Subcutaneous adipose tissue (tissue), 4 donors: ENCODE results near the gene CNTN1. TPM values are rescaled to one million over a fixed set of nuclear protein-coding genes. Genes with fewer than 3 reads are reported as not detected.

Source experiments
- total RNA-seq, 4 donors: library from RNA; depleted of rRNA; stranded (reverse); fragments of >200 nt; gene quantifications; one replicate each; pipeline ENCODE4 v1.1.0, GENCODE V29; 2016
- TF ChIP-seq, protein P1 (sequence below): fragments of 450-650 bp; IDR thresholded peaks from one replicate; pipeline ENCODE4 v1.5.1; 2016; ENCODE audit warnings: low read depth, mild to moderate bottlenecking, control low read depth, antibody characterized with exemption, moderate library complexity

The CNTN1 gene
- total RNA-seq, 4 donors from 2014 or later = 0.57 to 2.2 (median 1.0) TPM

DNA sequence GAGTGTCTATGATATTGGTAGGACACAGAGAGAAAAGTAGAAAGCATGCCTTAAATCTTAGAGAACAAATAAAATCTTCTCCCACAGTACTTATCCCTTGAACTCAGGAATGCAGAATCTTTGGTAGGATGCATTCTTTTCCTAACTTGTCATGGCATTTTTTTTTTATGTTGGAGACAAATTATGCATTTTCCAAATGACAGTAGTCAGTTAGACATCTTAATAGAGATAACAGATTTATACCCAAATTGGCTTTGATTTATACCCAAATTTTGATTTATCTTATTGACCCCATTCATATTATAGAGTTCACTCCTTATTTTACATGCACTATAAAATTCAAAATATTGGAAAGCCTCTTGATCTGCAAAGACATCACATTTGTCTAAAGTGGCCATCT is 132.9 kb downstream of the CNTN1 start:
- TF ChIP-seq, protein P1, sequence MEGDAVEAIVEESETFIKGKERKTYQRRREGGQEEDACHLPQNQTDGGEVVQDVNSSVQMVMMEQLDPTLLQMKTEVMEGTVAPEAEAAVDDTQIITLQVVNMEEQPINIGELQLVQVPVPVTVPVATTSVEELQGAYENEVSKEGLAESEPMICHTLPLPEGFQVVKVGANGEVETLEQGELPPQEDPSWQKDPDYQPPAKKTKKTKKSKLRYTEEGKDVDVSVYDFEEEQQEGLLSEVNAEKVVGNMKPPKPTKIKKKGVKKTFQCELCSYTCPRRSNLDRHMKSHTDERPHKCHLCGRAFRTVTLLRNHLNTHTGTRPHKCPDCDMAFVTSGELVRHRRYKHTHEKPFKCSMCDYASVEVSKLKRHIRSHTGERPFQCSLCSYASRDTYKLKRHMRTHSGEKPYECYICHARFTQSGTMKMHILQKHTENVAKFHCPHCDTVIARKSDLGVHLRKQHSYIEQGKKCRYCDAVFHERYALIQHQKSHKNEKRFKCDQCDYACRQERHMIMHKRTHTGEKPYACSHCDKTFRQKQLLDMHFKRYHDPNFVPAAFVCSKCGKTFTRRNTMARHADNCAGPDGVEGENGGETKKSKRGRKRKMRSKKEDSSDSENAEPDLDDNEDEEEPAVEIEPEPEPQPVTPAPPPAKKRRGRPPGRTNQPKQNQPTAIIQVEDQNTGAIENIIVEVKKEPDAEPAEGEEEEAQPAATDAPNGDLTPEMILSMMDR = no peak

DNA sequence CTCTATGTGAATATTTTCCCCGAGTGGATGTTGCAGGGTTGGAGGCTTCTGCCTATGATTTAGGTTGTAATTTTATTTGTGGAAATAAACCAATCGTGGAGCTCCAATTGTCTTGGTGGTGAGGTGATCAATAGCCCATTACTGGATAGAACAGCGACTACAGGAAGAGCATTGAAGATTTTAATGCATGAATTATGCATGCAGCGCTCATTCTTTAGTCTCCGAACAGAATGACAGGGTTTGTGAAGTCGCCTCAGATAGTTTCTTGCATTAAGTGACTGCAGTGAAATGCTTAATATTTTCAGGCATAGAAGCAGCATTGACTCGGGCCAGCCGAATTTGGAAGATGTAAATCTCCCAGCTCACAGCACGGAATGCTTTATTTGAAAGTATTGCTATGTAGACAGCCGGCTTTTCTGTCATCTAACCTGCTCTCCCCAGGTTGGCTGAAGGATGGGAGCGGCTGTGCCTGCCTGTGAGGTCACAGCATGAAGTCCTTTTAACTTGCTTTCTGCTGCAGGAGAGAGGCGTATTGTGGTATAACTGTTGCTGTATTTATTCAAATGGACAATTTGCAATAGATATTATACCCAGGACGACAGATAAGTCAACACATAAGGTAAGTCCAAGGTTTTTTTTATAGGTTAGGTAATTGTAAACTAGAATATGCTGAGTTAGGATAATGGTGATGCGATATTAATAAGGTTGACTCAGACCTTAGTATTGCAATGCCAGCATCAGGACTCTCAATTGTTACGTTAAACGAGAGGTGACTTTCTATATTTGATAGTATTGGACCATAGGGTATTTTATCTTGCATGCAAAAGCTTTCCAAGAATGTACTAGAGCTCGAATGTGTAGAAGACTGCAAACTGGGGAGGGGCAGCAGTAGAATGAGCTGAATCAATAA is 135.7 kb downstream of the CNTN1 start:
- TF ChIP-seq, protein P1 = no peak

DNA sequence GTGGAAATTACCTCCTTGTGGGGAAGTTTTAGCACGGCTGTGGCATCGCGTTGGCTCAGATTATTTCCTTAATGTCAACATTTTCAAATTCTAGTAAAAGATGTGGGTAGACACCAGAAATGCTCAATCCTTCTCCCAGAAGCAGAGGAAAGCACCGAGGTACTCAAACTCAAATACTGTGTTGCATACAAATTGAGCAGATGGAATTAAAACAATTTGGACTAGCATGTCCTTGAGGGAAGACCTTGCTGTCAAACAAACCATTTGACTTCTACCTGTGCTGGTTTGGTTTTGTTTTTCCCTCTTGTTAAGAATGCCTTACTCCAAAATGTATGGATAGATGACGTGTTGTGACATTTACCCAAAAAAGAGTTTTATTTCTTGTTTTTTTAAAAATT is 136.4 kb downstream of the CNTN1 start:
- TF ChIP-seq, protein P1 = no peak

DNA sequence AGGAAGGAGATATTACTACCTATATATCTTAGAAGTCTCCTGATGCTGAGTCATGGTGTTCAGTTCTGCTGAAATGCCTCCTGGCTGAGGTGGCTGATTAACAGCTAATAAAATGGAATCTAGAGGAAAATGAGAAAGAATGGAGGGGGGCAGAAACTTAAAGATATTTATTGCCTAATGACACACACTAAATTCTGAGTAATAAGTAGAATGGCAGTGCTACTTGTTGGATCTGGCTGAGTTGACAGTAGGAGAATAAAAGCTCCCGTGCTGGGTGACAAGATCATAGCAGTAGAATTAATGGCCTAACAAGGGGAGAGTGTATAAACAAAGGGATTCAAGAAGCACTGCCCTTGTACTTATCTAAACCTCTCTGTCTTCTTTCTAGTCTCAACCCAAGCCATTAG is 137.5 kb downstream of the CNTN1 start:
- TF ChIP-seq, protein P1 = no peak

DNA sequence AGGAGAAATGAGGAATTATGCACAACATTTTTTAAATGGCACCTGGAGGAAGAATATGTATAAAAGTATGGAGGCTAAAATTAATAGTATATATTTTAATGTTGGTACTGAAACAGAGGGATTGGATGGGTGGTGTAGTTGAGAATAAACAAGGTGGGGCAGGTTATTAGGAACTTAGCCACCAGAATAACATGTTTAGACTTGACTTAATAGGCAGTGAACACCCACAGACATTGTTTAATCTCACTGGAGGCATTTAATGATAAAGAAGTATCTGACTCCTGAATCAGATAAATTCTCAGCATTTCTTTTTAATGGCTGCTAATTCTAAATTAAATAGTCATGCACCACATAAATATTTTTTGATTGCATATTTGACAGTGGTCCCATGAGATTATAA is 139.7 kb downstream of the CNTN1 start:
- TF ChIP-seq, protein P1 = no peak

DNA sequence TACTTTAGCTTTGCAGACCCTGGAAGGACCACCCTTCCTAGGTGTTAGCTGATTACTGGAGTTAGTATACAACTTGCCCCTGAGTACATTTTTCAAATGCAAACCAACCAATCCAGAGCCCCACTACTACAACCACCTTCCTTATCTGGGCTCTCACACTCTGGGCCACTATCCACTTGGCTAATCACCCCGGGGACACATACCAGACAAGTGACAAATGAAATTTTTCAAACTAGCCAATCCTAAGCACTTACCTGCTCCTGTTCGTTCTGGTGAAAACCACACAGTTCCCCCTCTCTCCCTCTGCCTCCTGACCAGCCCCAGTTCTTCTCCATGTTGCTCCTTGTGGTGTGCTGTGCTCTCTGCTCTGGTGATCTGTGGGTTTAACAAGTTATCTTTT is 140.4 kb downstream of the CNTN1 start:
- TF ChIP-seq, protein P1 = no peak

DNA sequence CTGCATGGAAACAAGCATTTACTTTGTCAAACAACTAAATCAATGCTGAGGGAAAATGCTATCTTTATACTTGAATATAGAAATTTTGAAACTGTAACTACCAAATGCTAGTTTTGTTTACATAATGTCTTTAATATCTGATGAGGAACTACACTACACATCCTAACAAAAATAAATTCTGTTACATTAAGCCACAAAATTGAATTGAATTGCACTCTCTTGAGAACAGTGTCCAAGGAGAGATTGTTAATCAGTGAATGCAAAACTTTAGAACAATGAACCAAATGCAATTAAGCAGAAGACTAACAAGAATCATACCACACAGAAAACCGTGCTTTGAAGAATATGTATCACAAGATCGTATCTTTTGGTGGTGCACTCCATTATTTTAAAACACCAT is 141.6 kb downstream of the CNTN1 start:
- TF ChIP-seq, protein P1 = no peak
